MCF 10A (cell line): ENCODE measurements around the gene IZUMO1. TPM values are rescaled to one million over a fixed set of nuclear protein-coding genes. Genes with fewer than 3 reads are reported as not detected.
A peak's percentile ranks its signal among the peaks of the same experiment; 100 is the strongest.
"Not testable (repeated sequence)": the region's sequence is repeated elsewhere in the genome, so short reads cannot be mapped to it uniquely, and the experiment has no call there.

Source experiments
- BruUV-seq: library from RNA; stranded (reverse); fragments of 400-500 nt; replicated peaks from 2 replicates; lab custom pipeline; 2021; lab: Mats Ljungman, UMichigan
- CTCF ChIA-PET: fragments of 300-600 bp; sonication (Branson Sonifier 250); formaldehyde crosslinking; extraction: SDS; loops from one replicate; lab custom pipeline; 2021; ENCODE audit warnings: antibody characterized with exemption, inconsistent platforms; lab: Yijun Ruan, JAX
- POLR2A ChIA-PET: fragments of 300-600, 350-650 bp; sonication (Branson Sonifier 250); formaldehyde crosslinking; extraction: SDS; loops from one replicate; lab custom pipeline; 2020; ENCODE audit warnings: antibody characterized with exemption, inconsistent platforms; lab: Yijun Ruan, JAX
- DNase-seq: peaks from one replicate; pipeline ENCODE4 v3.0.0-alpha.2; 2018; ENCODE audit not compliant: unreplicated experiment
- H3K27ac Mint-ChIP-seq: one replicate; pipeline ENCODE4 v1.8.0; 2022; ENCODE audit warnings: mild to moderate bottlenecking, low read depth, mixed read lengths; ENCODE audit not compliant: unreplicated experiment
- H3K27me3 Mint-ChIP-seq: one replicate; pipeline ENCODE4 v1.8.0; 2022; ENCODE audit warnings: mixed read lengths; ENCODE audit not compliant: insufficient read depth, unreplicated experiment
- H3K36me3 Mint-ChIP-seq: one replicate; pipeline ENCODE4 v1.8.0; 2022; ENCODE audit warnings: mild to moderate bottlenecking, moderate library complexity, mixed read lengths; ENCODE audit not compliant: insufficient read depth, unreplicated experiment
- H3K4me1 Mint-ChIP-seq: one replicate; pipeline ENCODE4 v1.8.0; 2022; ENCODE audit warnings: mixed read lengths; ENCODE audit not compliant: insufficient read depth, unreplicated experiment
- H3K4me3 Mint-ChIP-seq: one replicate; pipeline ENCODE4 v1.8.0; 2022; ENCODE audit warnings: mild to moderate bottlenecking, moderate library complexity, mixed read lengths; ENCODE audit not compliant: unreplicated experiment
- H3K9me3 Mint-ChIP-seq: one replicate; pipeline ENCODE4 v1.8.0; 2022; ENCODE audit warnings: mixed read lengths; ENCODE audit not compliant: unreplicated experiment
- CTCF ChIP-seq: fragments of 200-600 bp; IDR thresholded peaks from one replicate; pipeline ENCODE4 v1.8.0; 2022; ENCODE audit warnings: antibody characterized with exemption, mild to moderate bottlenecking; ENCODE audit not compliant: unreplicated experiment
- intact Hi-C: fragments of 100-400 bp; cut with micrococcal nuclease; formaldehyde crosslinking; loops from 2 replicates; pipeline ENCODE4 v1.14.1; 2022
- total RNA-seq: library from RNA; stranded (reverse); gene quantifications from 2 replicates; pipeline ENCODE4 v1.2.3, GENCODE V29; 2022

Gene IZUMO1
- total RNA-seq, 1 experiment from 2014 or later = 4.2 TPM

DNA sequence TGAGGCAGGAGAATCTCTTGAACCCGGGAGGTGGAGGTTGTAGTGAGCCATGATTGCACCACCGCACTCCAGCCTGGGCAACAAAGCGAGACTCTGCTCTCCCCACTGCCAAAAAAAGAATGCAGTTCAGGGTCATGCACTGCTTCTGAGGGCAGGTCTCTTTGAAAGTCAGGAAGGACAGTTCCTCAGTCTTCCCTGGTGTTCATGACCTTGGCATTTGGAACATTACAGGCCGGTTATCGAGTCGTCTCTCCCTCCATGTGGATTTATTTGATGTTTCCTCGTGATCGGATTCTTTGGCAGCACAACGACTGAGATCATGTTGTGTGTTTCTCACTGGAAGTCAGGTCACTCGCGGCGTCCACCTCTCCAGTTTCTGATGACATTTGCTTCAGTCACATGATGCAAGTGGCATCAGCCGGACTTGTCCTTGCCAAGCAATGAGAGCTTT is 25.8 kb upstream of the IZUMO1 start:
- Mint-ChIP-seq H3K36me3 (peaks cover 5% of the 10 kb centered on the region), H3K9me3 (no peaks in the 10 kb centered on the region), H3K27ac (no peak overlapping the region), H3K4me3 (no peak overlapping the region), H3K4me1 (peaks cover 11% of the 10 kb centered on the region), H3K27me3 (peaks cover 9% of the 10 kb centered on the region)
- intact Hi-C loops = no loop called here
- no peak for DNase-seq
- no peak for TF ChIP-seq CTCF
- POLR2A ChIA-PET = no interaction called here
- CTCF ChIA-PET = interaction anchor here (0.6 kb wide), 1 partner anchor 8 kb away, joined by 3 read pairs; no protein-coding TSS in a partner anchor
- BruUV-seq = no TSS peak

- peak overlapping the region; percentile 61 for H3K27ac Mint-ChIP-seq
- no peak for TF ChIP-seq CTCF
- peaks cover 5% of the 10 kb centered on the region for H3K36me3 Mint-ChIP-seq
- peak overlapping the region; percentile 10 for H3K4me3 Mint-ChIP-seq
- H3K27me3 Mint-ChIP-seq = peaks cover 9% of the 10 kb centered on the region
- no peaks in the 10 kb centered on the region for H3K9me3 Mint-ChIP-seq
- H3K4me1 Mint-ChIP-seq = peaks cover 11% of the 10 kb centered on the region
- POLR2A ChIA-PET = interaction anchor here (0.6 to 1.2 kb wide), 3 partner anchors 113 to 152 kb away, joined by 3 to 5 read pairs (median 3); partner anchors contain the start of genes RPL18 and SPHK2
- BruUV-seq = no TSS peak
- DNase-seq = no peak
- intact Hi-C loops = no loop called here
- CTCF ChIA-PET = interaction anchor here (0.6 to 2.8 kb wide), 3 partner anchors 17 to 200 kb away, joined by 3 to 14 read pairs (median 5); no protein-coding TSS in a partner anchor
Observed at GRCh38 chr19:48770734-48771472, 24.2 kb upstream of the IZUMO1 start.

- intact Hi-C loops = no loop called here
- Mint-ChIP-seq H3K4me3 (peak overlapping the region; percentile 10), H3K27me3 (peaks cover 9% of the 10 kb centered on the region), H3K4me1 (peaks cover 11% of the 10 kb centered on the region), H3K9me3 (no peaks in the 10 kb centered on the region), H3K36me3 (peaks cover 5% of the 10 kb centered on the region), H3K27ac (peak overlapping the region; percentile 61)
- POLR2A ChIA-PET = interaction anchor here (0.6 to 1.2 kb wide), 3 partner anchors 112 to 152 kb away, joined by 3 to 5 read pairs (median 3); partner anchors contain the start of genes RPL18 and SPHK2
- peak; percentile 72 for DNase-seq
- CTCF ChIA-PET = interaction anchor here (0.6 to 2.8 kb wide), 4 partner anchors 18 to 808 kb away, joined by 3 to 14 read pairs (median 4); no protein-coding TSS in a partner anchor
- TF ChIP-seq CTCF = no peak
- BruUV-seq = no TSS peak
Observed at GRCh38 chr19:48770266-48770665, 23.6 kb upstream of the IZUMO1 start.

GRCh38 chr19:48768994-48769713 is 22.4 kb upstream of the IZUMO1 start:
- H3K4me1 Mint-ChIP-seq = peaks cover 11% of the 10 kb centered on the region
- no peak for DNase-seq
- no peak for TF ChIP-seq CTCF
- CTCF ChIA-PET = interaction anchor here (1.1 to 2.8 kb wide), 2 partner anchors 10 to 19 kb away, joined by 3 to 14 read pairs; no protein-coding TSS in a partner anchor
- intact Hi-C loops = no loop called here
- H3K27ac Mint-ChIP-seq = no peak overlapping the region
- peaks cover under 1% of the 10 kb centered on the region for H3K36me3 Mint-ChIP-seq
- no TSS peak for BruUV-seq
- peaks cover 17% of the 10 kb centered on the region for H3K27me3 Mint-ChIP-seq
- H3K4me3 Mint-ChIP-seq = no peak overlapping the region
- H3K9me3 Mint-ChIP-seq = no peaks in the 10 kb centered on the region
- POLR2A ChIA-PET = no interaction called here

GRCh38 chr19:48768171-48768753 is 21.6 kb upstream of the IZUMO1 start:
- intact Hi-C loops, BruUV-seq, H3K36me3 Mint-ChIP-seq, H3K4me3 Mint-ChIP-seq, POLR2A ChIA-PET, DNase-seq, H3K9me3 Mint-ChIP-seq, H3K27ac Mint-ChIP-seq: not testable (repeated sequence)
- CTCF ChIA-PET = interaction anchor here (0.6 to 1.1 kb wide), 3 partner anchors 9 to 752 kb away, joined by 3 read pairs; no protein-coding TSS in a partner anchor
- Mint-ChIP-seq H3K27me3 (peaks cover 18% of the 10 kb centered on the region), H3K4me1 (peaks cover 11% of the 10 kb centered on the region)
